GM12878 (cell line): ENCODE data around the gene WDR64. TPM values are rescaled to one million over a fixed set of nuclear protein-coding genes. Genes with fewer than 3 reads are reported as not detected.

Experiments
- ATAC-seq: fragments of 200-7000 bp; cut with Tn5 transposase; 3 replicates; pipeline ENCODE4 v1.9.1; 2020; ENCODE audit warnings: mild to moderate bottlenecking, moderate library complexity
- BruUV-seq: library from RNA; stranded (reverse); fragments of 400-500 nt; replicated peaks from 2 replicates; lab custom pipeline; 2021; lab: Mats Ljungman, UMichigan
- CTCF ChIA-PET: fragments of 300-600 bp; sonication (Branson Sonifier 250); formaldehyde crosslinking; extraction: SDS; loops from one replicate; lab custom pipeline; 2021; ENCODE audit warnings: inconsistent platforms; lab: Yijun Ruan, JAX
- POLR2A ChIA-PET: fragments of 350-600 bp; formaldehyde crosslinking; extraction: SDS; loops from one replicate; lab custom pipeline; 2021; ENCODE audit warnings: inconsistent platforms; lab: Charles Lee
- RAD21 ChIA-PET: fragments of 300-600 bp; sonication (Branson Sonifier 250); formaldehyde crosslinking; loops from one replicate; lab custom pipeline; 2023; ENCODE audit warnings: antibody characterized with exemption; ENCODE audit not compliant: unreplicated experiment; lab: Charles Lee
- SMC1A ChIA-PET: fragments of 300-600 bp; sonication (Branson Sonifier 250); formaldehyde crosslinking; loops from one replicate; lab custom pipeline; 2023; ENCODE audit not compliant: unreplicated experiment, uncharacterized antibody; lab: Charles Lee
- DNase-seq: peaks from one replicate; pipeline ENCODE4 v3.0.0-alpha.2; 2011; ENCODE audit warnings: low read depth, low spot score
- FAIRE-seq: peaks from 3 replicates; lab custom pipeline; 2011; peaks lifted over from hg19 to GRCh38; lab: Jason Lieb, UNC
- H2AFZ ChIP-seq: 2 replicates; pipeline ENCODE4 v1.6.0; 2011; ENCODE audit warnings: low read depth, low read length, control low read depth; ENCODE audit not compliant: control insufficient read depth
- H3K27ac ChIP-seq: 2 replicates; pipeline ENCODE4 v1.5.1; 2011; ENCODE audit warnings: control low read depth; ENCODE audit not compliant: control insufficient read depth, insufficient read depth
- H3K27me3 ChIP-seq, 2 experiments: replicated peaks in 1 of 2; 2 replicates each; pipeline versions ENCODE4 v1.6.0 to v1.6.1; 2011; ENCODE audit warnings: low read length in 1 of 2; ENCODE audit not compliant: control insufficient read depth in 2 of 2, insufficient read depth in 2 of 2
- H3K36me3 ChIP-seq, 2 experiments: 2 replicates each; pipeline ENCODE4 v1.5.1; 2011; ENCODE audit warnings: low read length in 1 of 2; ENCODE audit not compliant: control insufficient read depth in 2 of 2, insufficient read depth in 2 of 2
- H3K4me1 ChIP-seq: 2 replicates; pipeline ENCODE4 v1.6.1; 2011; ENCODE audit warnings: mild to moderate bottlenecking, low read length, moderate library complexity, mixed read lengths; ENCODE audit not compliant: control insufficient read depth, insufficient read depth
- H3K4me2 ChIP-seq: 2 replicates; pipeline ENCODE4 v1.6.0; 2011; ENCODE audit warnings: control low read depth; ENCODE audit not compliant: control insufficient read depth, insufficient read depth
- H3K4me3 ChIP-seq: fragments of 200-600 bp; sonication (generic); 2 replicates; pipeline ENCODE4 v1.5.1; 2016
- H3K79me2 ChIP-seq: 2 replicates; pipeline ENCODE4 v1.6.0; 2011; ENCODE audit warnings: low read length; ENCODE audit not compliant: control insufficient read depth, insufficient read depth
- H3K9ac ChIP-seq: 2 replicates; pipeline ENCODE4 v1.8.0; 2011; ENCODE audit warnings: low read length, control low read depth, mixed read lengths; ENCODE audit not compliant: control insufficient read depth, insufficient read depth
- H3K9me3 ChIP-seq: replicated peaks from 3 replicates; pipeline ENCODE4 v1.5.1; 2011; ENCODE audit warnings: mild to moderate bottlenecking, low read length; ENCODE audit not compliant: control insufficient read depth, insufficient read depth
- H4K20me1 ChIP-seq: 2 replicates; pipeline ENCODE4 v1.6.0; 2011; ENCODE audit not compliant: control insufficient read depth, insufficient read depth
- HCFC1 ChIP-seq: fragments of 150-350 bp; IDR thresholded peaks from 2 replicates; pipeline ENCODE4 v1.6.1; 2014; ENCODE audit warnings: low read length
- JUNB ChIP-seq: IDR thresholded peaks from 2 replicates; pipeline ENCODE4 v1.6.1; 2016; ENCODE audit warnings: antibody characterized with exemption, mild to moderate bottlenecking
- KLF5 ChIP-seq: fragments of 450-650 bp; IDR thresholded peaks from 2 replicates; pipeline ENCODE4 v1.6.1; 2014; ENCODE audit warnings: mild to moderate bottlenecking; ENCODE audit not compliant: partially characterized antibody
- MEF2A ChIP-seq: IDR thresholded peaks from 2 replicates; pipeline ENCODE4 v1.6.1; 2011; ENCODE audit warnings: low read depth, mild to moderate bottlenecking, low read length, moderate library complexity; ENCODE audit not compliant: insufficient read depth
- NFYA ChIP-seq: IDR thresholded peaks from 2 replicates; pipeline ENCODE4 v1.6.1; 2011; ENCODE audit warnings: low read depth, mild to moderate bottlenecking, low read length, improper control_type of control experiment, borderline replicate concordance
- PML ChIP-seq: IDR thresholded peaks from 2 replicates; pipeline ENCODE4 v1.6.1; 2012; ENCODE audit warnings: low read length, inconsistent platforms
- ZNF384 ChIP-seq: IDR thresholded peaks from 2 replicates; pipeline ENCODE4 v1.6.1; 2012; ENCODE audit warnings: low read depth, mild to moderate bottlenecking, low read length, improper control_type of control experiment, borderline replicate concordance
- WGBS: methylation state at CpG from one replicate; pipeline ENCODE4 v1.1.6; 2016; ENCODE audit warnings: low lambda C conversion rate; ENCODE audit not compliant: insufficient replicate concordance, insufficient coverage; ENCODE audit errors: missing lambda C conversion rate; 5-methylcytosine and 5-hydroxymethylcytosine counted together
- in situ Hi-C: fragments of 300-500 bp; cut with MboI; formaldehyde crosslinking; loops from 9 replicates; pipeline ENCODE4 v1.14.3; 2018; ENCODE audit warnings: mixed read lengths
- intact Hi-C: fragments of 100-400 bp; cut with micrococcal nuclease; formaldehyde crosslinking; loops from one replicate; pipeline ENCODE4 v1.14.2; 2022; ENCODE audit not compliant: unreplicated experiment
- polyA plus RNA-seq, 11 experiments: library from polyadenylated mRNA; depleted of rRNA in 4 of 11; unstranded in 6 of 11; stranded (reverse) in 5 of 11; fragments of >200 nt; fragmentation: Nextera tagmentation in 4 of 11; fragmentation: Illumina TruSeq in 1 of 11; extraction: Ambion mirVana in 4 of 11; extraction: Trizol in 1 of 11; gene quantifications; 1 replicate in 1 of 11; 2 replicates in 10 of 11; pipeline versions ENCODE4 v1.2.1 to v1.2.3, GENCODE V29; 2011 to 2016; ENCODE audit warnings: inconsistent platforms in 2 of 11, missing spikeins in 2 of 11, low read depth in 1 of 11
- total RNA-seq, 4 experiments: library from RNA; depleted of rRNA in 3 of 4; stranded (reverse); fragments of >200 nt in 3 of 4; fragmentation: Illumina TruSeq in 1 of 4; extraction: Trizol in 1 of 4; gene quantifications; 2 replicates each; pipeline versions ENCODE4 v1.2.1 to v1.2.3, GENCODE V29; 2013 to 2021
- TF ChIP-seq, protein P1 (sequence below): fragments of 450-650 bp; IDR thresholded peaks from 2 replicates; pipeline ENCODE4 v1.6.1; 2018; ENCODE audit warnings: mild to moderate bottlenecking, low read depth, moderate library complexity; ENCODE audit not compliant: partially characterized antibody

The WDR64 gene
- total and polyA plus RNA-seq, 10 of the 15 experiments (the other 5 are each of a cell fraction or from before 2014, with no cell fraction given) = 0.01 TPM; not detected in 9

- no peak overlapping the region for H3K9ac ChIP-seq
- no peaks in the 10 kb centered on the region for H4K20me1 ChIP-seq
- H3K4me3 ChIP-seq = no peak overlapping the region
- no peaks in the 10 kb centered on the region for H3K79me2 ChIP-seq
- TF ChIP-seq NFYA (no peak), KLF5 (no peak), PML (no peak), ZNF384 (no peak), HCFC1 (no peak), MEF2A (no peak), JUNB (no peak)
- TF ChIP-seq, protein P1, sequence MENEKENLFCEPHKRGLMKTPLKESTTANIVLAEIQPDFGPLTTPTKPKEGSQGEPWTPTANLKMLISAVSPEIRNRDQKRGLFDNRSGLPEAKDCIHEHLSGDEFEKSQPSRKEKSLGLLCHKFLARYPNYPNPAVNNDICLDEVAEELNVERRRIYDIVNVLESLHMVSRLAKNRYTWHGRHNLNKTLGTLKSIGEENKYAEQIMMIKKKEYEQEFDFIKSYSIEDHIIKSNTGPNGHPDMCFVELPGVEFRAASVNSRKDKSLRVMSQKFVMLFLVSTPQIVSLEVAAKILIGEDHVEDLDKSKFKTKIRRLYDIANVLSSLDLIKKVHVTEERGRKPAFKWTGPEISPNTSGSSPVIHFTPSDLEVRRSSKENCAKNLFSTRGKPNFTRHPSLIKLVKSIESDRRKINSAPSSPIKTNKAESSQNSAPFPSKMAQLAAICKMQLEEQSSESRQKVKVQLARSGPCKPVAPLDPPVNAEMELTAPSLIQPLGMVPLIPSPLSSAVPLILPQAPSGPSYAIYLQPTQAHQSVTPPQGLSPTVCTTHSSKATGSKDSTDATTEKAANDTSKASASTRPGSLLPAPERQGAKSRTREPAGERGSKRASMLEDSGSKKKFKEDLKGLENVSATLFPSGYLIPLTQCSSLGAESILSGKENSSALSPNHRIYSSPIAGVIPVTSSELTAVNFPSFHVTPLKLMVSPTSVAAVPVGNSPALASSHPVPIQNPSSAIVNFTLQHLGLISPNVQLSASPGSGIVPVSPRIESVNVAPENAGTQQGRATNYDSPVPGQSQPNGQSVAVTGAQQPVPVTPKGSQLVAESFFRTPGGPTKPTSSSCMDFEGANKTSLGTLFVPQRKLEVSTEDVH = no peak
- POLR2A ChIA-PET = interaction anchor here (0.6 kb wide), 1 partner anchor 218 kb away, joined by 5 read pairs; no protein-coding TSS in a partner anchor
- SMC1A ChIA-PET = interaction anchor here (0.6 to 1.0 kb wide), 2 partner anchors 19 to 31 kb away, joined by 3 read pairs; no protein-coding TSS in a partner anchor
- H3K27ac ChIP-seq = no peak overlapping the region
- ATAC-seq = no peak
- no TSS peak for BruUV-seq
- CTCF ChIA-PET = interaction anchor here (1.3 kb wide), 1 partner anchor 37 kb away, joined by 4 read pairs; no protein-coding TSS in a partner anchor
- H3K27me3 ChIP-seq = no peaks in the 10 kb centered on the region; a peak in 1 of 4 replicates
- DNase-seq = no peak
- H3K4me2 ChIP-seq = no peak overlapping the region
- H2AFZ ChIP-seq = no peak overlapping the region
- in situ Hi-C loops (no loop called here), intact Hi-C loops (no loop called here)
- no peaks in the 10 kb centered on the region for H3K4me1 ChIP-seq
- 58% methylated on average over 1 of the region's 1 CpG for WGBS
- RAD21 ChIA-PET = no interaction called here
- no peaks in the 10 kb centered on the region for H3K9me3 ChIP-seq
- no peak for FAIRE-seq
- H3K36me3 ChIP-seq = no peaks in the 10 kb centered on the region
Observed at GRCh38 chr1:241648159-241648558, 3.9 kb upstream of the WDR64 start.
